Kidney tubule cell (primary cell): ENCODE data around the gene R3HDM4.
A peak's percentile ranks its signal among the peaks of the same experiment; 100 is the strongest.

Experiments used
- DNase-seq: peaks from one replicate; pipeline ENCODE4 v3.0.0-alpha.2; 2018; ENCODE audit warnings: low spot score

The R3HDM4 gene

DNA sequence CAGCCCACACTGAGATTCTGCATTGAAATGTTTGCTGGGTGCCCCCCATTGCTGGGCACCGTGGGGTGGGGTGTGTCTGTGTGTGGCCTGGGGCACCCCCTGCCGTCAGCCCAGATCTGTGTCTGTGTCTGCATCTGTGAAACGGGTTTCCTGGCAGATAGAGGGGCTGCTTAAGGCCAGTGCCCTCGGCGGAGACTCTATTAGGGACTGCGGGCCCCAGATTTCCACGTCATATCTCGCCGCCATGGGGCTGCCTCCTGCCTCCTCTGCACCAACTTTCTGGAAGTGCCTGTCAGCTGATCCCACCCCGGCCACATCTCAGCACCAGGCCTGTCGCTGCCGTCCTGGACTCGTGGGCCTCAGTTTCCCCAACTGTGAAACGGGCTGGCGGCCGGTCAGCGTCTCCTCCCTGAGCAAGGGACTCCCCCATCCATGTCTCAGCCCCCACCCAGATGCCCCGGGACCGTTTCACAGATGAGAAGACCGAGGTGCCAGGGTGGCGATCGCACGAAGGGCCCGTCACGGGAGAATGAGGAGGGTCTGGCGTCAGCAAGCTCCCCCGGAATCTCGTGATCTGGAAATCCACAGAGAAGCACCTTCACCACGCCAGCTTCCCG, 34.2 kb upstream of the R3HDM4 start:
- DNase-seq, result no peak

- DNase-seq, result no peak
Measured at GRCh38 chr19:945401-946252, 32.6 kb upstream of the R3HDM4 start.

GRCh38 chr19:944663-945241, 31.7 kb upstream of the R3HDM4 start:
- DNase-seq, result peak; percentile 23

GRCh38 chr19:944171-944567, 31.1 kb upstream of the R3HDM4 start:
- peak; percentile 31 for DNase-seq

DNA sequence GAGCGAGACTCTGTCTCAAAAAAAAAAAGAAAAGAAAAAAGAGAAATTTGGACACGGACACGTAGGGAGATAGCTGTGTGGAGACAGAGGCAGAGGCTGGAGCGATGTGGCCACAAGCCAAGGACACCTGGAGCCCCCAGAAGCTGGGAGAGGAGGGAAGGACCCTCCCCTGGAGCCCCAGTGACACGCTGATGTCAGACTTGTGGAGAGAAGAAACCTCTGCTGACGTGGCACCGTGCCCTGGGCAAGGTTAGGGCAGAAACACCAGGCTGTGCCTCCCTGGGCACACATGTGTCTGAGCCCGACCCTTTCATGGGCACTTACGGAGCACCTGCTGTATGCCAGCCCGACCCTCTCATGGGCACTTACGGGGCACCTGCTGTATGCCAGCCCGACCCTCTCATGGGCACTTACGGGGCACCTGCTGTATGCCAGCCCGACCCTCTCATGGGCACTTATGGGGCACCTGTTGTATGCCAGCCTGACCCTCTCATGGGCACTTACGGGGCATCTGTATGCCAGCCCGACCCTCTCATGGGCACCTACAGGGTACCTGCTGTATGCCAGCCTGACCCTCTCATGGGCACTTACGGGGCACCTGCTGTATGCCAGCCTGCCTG, 30.6 kb upstream of the R3HDM4 start:
- DNase-seq, result no peak

GRCh38 chr19:942133-942645, 29.2 kb upstream of the R3HDM4 start:
- no peak for DNase-seq

- DNase-seq, result no peak
Measured at GRCh38 chr19:941292-942132, 28.5 kb upstream of the R3HDM4 start.

GRCh38 chr19:940591-941291, 27.7 kb upstream of the R3HDM4 start:
- DNase-seq, result peak; percentile 85

GRCh38 chr19:939922-940321, 26.9 kb upstream of the R3HDM4 start:
- no peak for DNase-seq

DNA sequence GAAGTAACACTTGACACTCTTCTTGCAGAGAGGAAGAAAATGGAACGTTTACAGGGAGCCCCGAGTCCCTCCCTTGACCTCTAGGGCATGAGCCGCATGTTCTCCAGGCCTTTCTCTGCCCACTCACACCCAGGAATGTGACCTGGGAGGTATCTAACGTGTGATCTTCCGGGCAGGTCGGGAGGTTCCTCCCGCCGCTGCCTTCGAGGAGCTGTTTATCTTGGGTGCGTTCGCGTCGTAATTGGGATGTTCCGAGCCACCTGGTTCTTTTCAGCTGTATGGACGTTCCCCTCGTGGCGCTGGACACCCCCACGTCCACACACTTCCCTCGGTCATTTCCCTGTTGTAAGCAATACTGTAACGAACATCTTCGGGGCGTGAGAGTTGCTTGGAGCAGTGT, 26.4 kb upstream of the R3HDM4 start:
- no peak for DNase-seq

DNA sequence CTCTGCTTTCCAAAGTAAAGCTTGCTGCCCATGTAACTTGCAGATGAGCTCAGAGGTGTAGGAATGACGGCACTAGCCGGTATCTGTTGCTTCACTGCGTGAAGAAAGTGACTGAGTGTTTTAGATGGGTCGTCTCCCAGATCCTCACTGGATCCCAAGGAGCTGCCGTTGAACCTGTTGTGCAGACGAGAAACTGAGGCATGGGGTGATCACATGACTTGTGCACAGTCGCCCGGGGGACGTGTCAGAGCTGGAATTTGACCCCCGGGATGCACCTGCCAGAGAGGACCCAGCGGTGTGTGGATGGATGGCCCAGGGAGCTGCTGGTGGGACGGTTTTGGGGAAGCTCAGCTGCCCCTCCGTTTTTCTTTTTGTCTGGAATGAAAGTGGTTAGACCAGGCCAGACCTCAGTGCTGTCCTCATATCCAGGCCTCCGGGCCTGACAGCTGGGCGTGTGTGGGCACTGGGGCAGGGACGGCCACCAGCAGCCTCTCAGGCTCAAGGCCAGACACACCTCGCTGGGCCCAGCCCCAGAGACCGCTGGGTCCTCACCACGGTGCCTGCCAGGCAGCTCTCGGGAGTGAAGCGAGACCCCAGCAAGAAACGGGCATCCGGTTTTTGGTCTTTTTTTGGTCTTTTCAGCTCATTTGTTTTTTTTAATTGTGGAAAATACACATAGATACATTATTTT, 25.4 kb upstream of the R3HDM4 start:
- no peak for DNase-seq

DNA sequence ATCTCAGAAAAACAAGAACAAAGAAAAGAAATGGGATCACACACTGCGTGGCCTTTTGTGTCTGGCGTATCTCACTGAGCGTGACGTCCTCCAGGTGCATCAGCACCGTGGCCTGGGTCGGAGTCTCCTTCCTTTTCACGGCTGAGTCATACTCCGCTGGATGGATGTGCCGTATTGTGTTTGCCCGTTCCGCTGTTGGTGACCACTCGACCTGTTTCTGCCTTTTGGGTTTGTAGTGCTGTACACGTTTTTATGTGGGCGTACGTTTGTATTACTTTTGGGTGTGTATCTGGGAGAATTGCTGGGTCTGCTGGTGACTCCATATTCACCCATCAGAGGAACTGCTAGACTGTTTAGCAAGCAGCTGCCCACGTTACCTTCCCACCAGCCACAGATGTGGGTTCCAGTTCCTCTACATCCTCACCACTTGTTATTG, 24.3 kb upstream of the R3HDM4 start:
- no peak for DNase-seq

DNA sequence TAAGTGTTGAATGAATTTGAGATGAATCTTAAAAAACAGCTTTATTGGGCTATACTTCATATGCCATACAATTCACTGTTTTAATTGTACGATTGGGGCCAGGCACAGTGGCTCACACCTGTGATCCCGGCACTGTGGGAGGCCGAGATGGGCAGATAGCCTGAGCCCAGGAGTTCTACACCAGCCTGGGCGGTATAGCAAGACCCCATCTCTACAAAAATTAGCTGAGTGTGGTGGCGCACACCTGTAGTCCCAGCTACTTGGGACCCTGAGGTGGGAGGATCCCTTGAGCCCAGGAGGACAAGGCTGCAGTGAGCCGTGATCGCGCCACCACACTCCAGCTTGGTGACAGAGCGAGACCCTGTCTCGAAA, 23.1 kb upstream of the R3HDM4 start:
- DNase-seq, result no peak

GRCh38 chr19:934865-935479, 22.0 kb upstream of the R3HDM4 start:
- DNase-seq, result peak; percentile 66

DNA sequence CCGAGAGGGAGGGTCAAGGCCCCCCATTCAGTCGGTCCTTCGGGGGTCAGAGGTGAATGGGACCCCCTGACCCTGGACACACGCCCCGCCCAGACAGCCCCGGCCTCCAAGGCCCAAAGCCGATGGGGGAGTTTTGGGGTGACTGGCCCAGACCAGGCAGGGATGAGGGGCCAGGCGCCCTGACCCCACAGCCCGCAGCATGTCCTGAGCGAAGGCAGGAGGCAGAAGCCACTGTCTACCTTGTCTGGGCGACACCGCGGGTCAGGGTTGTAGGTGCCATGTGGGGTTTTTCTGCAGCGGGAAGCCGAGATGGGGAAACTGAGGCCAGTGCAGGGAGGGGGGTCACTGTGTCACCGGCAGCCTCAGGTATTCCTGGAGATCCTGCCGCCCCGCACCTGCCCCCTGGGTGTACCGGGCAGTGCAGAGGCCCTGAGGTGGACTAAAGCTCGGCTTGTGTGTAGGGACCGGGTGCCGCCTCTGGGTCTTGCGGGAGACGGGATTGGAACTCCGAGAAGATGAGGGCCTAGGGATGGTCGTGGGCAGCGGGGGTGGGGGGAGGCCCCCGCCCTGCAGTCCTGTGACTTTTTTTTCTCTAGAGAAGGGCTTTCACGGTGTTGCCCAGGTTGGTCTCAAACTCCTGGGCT, 21.3 kb upstream of the R3HDM4 start:
- DNase-seq, result no peak

GRCh38 chr19:933553-933882, 20.5 kb upstream of the R3HDM4 start:
- DNase-seq, result no peak

DNA sequence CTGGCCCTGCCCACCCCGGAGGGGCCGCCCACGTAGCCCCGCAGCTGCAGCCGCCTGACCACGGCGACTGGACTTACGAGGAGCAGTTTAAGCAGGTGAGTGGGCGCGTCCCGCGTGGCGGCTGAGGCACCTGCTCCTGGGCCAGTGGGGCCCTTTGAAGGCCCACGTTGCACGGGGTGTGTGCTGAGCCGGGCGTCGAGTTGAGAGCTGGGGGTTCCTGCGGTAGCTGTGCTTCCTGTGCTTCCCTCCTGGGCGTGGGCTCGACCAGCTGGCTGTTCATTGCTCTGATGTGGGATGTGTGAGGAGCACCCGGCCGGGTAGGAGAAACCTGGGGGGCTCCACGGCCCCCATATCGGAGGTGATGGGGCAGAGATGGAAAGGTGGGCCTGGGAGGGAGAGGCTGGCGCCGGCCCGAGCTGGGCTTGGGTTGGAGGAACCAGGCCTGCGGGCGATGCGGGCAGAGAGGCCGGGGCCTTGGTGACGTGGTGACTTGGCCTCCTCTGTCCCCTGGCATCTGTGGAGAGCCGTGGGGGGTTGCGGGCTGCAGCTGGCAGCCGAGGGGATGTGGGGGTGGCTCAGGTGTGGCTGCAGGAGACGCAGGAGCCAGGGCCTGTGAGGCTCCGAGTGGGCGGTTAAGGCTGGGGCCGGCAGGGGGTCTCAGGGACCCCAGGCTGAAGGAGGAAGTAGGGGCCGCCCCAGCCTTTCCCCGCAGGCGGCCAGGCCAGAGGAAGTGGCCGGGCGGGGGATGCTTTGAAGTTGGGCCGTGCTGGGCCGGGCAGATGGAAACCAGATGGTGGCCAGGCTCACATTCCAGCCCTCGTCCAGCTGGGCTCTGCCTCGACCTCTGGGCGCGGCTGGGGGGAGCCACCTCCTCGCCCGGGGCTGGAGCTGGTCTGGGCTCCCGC, 19.9 kb upstream of the R3HDM4 start:
- DNase-seq, result no peak

DNA sequence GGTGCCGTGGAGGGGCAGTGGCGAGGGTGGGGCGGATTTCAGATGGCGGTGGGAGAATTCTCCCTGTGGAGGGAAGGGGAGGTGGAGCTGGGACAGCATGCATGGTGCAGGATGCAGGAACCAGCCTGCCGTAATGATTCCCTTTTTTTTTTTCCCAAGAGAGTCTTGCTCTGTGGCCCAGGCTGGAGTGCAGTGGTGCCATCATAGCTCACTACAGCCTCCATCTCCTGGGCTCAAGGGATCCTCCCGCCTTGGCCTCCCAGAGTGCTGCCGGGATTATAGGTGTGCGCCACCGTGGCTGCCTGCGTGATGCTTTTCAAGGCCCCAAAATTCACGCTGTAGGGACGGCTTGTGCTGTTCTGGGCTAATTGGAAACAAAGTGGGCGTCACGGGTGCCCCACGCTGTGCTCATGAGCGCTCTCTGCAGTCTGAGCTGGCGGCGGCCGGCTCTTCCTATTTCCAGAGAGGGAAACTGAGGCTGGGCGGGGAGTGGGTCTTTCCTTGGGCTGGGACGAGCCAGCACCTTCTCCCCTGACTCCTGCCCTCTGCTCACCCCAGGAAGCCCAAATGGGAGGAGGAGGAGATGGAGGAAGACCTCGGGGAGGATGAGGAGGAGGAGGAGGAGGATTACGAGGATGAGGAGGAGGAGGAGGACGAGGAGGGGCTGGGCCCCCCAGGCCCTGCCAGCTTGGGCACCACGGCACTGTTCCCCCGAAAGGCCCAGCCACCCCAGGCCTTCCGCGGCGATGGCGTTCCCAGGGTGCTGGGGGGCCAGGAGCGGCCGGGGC, 19.0 kb upstream of the R3HDM4 start:
- no peak for DNase-seq
